Neural cell (in vitro differentiated cells): ENCODE results near the gene DTX1. TPM values are rescaled to one million over a fixed set of nuclear protein-coding genes. Genes with fewer than 3 reads are reported as not detected.
A peak's percentile ranks its signal among the peaks of the same experiment; 100 is the strongest.

Source experiments
- H2AFZ ChIP-seq: fragments of 200-600, 300-800 bp; sonication (generic), shearing (Covaris generic); 2 replicates; pipeline ENCODE4 v1.6.0; 2014; ENCODE audit warnings: low read depth, mild to moderate bottlenecking, antibody characterized with exemption, low read length, moderate library complexity
- H3F3A ChIP-seq: fragments of 200-600 bp; shearing (Covaris generic); 2 replicates; pipeline ENCODE4 v1.6.1; 2016; ENCODE audit warnings: mild to moderate bottlenecking, moderate library complexity, mixed read lengths, antibody characterized with exemption, low read length; ENCODE audit not compliant: insufficient read depth, poor library complexity, severe bottlenecking
- H3K27ac ChIP-seq: fragments of 200-600, 300-800 bp; sonication (generic), shearing (Covaris generic); 2 replicates; pipeline ENCODE4 v1.5.1; 2014; ENCODE audit warnings: mild to moderate bottlenecking, low read length, moderate library complexity
- H3K27me3 ChIP-seq: fragments of 300-800, 200-600 bp; sonication (generic), shearing (Covaris generic); 2 replicates; pipeline ENCODE4 v1.6.0; 2014; ENCODE audit warnings: mild to moderate bottlenecking, low read depth, low read length, moderate library complexity; ENCODE audit not compliant: insufficient read depth
- H3K36me3 ChIP-seq: fragments of 300-800, 200-600 bp; sonication (generic), shearing (Covaris generic); 2 replicates; pipeline ENCODE4 v1.5.1; 2014; ENCODE audit warnings: mild to moderate bottlenecking, antibody characterized with exemption, low read length, moderate library complexity; ENCODE audit not compliant: insufficient read depth
- H3K4me2 ChIP-seq: fragments of 300-800, 200-600 bp; sonication (generic), shearing (Covaris generic); 2 replicates; pipeline ENCODE4 v1.6.0; 2014; ENCODE audit warnings: mild to moderate bottlenecking, low read length
- H3K4me3 ChIP-seq: fragments of 300-800, 200-600 bp; sonication (generic), shearing (Covaris generic); 2 replicates; pipeline ENCODE4 v1.5.1; 2014; ENCODE audit warnings: mild to moderate bottlenecking, low read length, moderate library complexity
- H3K79me2 ChIP-seq: fragments of 200-600 bp; shearing (Covaris generic); replicated peaks from 2 replicates; pipeline ENCODE4 v1.6.0; 2014; ENCODE audit warnings: mild to moderate bottlenecking, low read length, moderate library complexity; ENCODE audit not compliant: insufficient read depth
- H3K9ac ChIP-seq: fragments of 300-800, 200-600 bp; sonication (generic), shearing (Covaris generic); 2 replicates; pipeline ENCODE4 v1.6.1; 2016; ENCODE audit warnings: mild to moderate bottlenecking, low read length, mixed read lengths
- H3K9me2 ChIP-seq: fragments of 200-600 bp; shearing (Covaris generic); 2 replicates; pipeline ENCODE4 v1.6.1; 2016; ENCODE audit warnings: mild to moderate bottlenecking, low read length, mixed read lengths; ENCODE audit not compliant: insufficient read depth
- H3K9me3 ChIP-seq: fragments of 200-600, 300-800 bp; sonication (generic), shearing (Covaris generic); 2 replicates; pipeline ENCODE4 v1.6.1; 2016; ENCODE audit warnings: mild to moderate bottlenecking, mixed run types, low read length, moderate library complexity, mixed read lengths
- H4K20me1 ChIP-seq: fragments of 200-600 bp; shearing (Covaris generic); 2 replicates; pipeline ENCODE4 v1.6.1; 2016; ENCODE audit warnings: mild to moderate bottlenecking, mixed run types; ENCODE audit not compliant: insufficient read depth
- CTCF ChIP-seq: fragments of 450-650 bp; IDR thresholded peaks from 2 replicates; pipeline ENCODE4 v1.5.1; 2014; ENCODE audit warnings: antibody characterized with exemption, mild to moderate bottlenecking, moderate library complexity; ENCODE audit not compliant: poor library complexity, severe bottlenecking
- EP300 ChIP-seq: fragments of 450-650 bp; conservative IDR thresholded peaks from 2 replicates; pipeline ENCODE4 v1.6.1; 2014; ENCODE audit warnings: antibody characterized with exemption, mild to moderate bottlenecking, moderate library complexity; ENCODE audit not compliant: poor library complexity, severe bottlenecking
- EZH2 ChIP-seq: fragments of 200-600, 300-800 bp; shearing (Covaris generic), sonication (generic); IDR thresholded peaks from 2 replicates; pipeline ENCODE4 v1.6.1; 2014; ENCODE audit warnings: antibody characterized with exemption, low read length, borderline replicate concordance, mild to moderate bottlenecking; ENCODE audit not compliant: insufficient read depth, poor library complexity, severe bottlenecking
- MXI1 ChIP-seq: fragments of 450-650 bp; conservative IDR thresholded peaks from 2 replicates; pipeline ENCODE4 v1.6.1; 2014; ENCODE audit warnings: antibody characterized with exemption, mild to moderate bottlenecking; ENCODE audit not compliant: poor library complexity, severe bottlenecking
- POLR2AphosphoS5 ChIP-seq: IDR thresholded peaks from 2 replicates; pipeline ENCODE4 v1.6.1; 2012
- RAD21 ChIP-seq: fragments of 450-650 bp; conservative IDR thresholded peaks from 2 replicates; pipeline ENCODE4 v1.6.1; 2014; ENCODE audit warnings: antibody characterized with exemption, mild to moderate bottlenecking, moderate library complexity
- REST ChIP-seq: IDR thresholded peaks from 2 replicates; pipeline ENCODE4 v1.6.1; 2012; ENCODE audit warnings: borderline replicate concordance
- SMC3 ChIP-seq: fragments of 450-650 bp; conservative IDR thresholded peaks from 2 replicates; pipeline ENCODE4 v1.6.1; 2014; ENCODE audit warnings: antibody characterized with exemption, mild to moderate bottlenecking, moderate library complexity; ENCODE audit not compliant: poor library complexity
- TAF1 ChIP-seq: IDR thresholded peaks from 2 replicates; pipeline ENCODE4 v1.6.1; 2012; ENCODE audit warnings: low read depth
- polyA plus RNA-seq: library from polyadenylated mRNA; depleted of rRNA; stranded (reverse); fragments of >200 nt; gene quantifications from 2 replicates; pipeline ENCODE4 v1.2.3, GENCODE V29; 2014

Gene DTX1
- polyA plus RNA-seq, 1 donor from 2014 or later = 30.7 TPM

- Histone ChIP-seq H3K9me2 (no peaks in the 10 kb centered on the region), H3K27ac (no peak overlapping the region), H3K4me3 (no peak overlapping the region), H3K4me2 (no peak overlapping the region), H3F3A (no peaks in the 10 kb centered on the region), H3K9ac (no peak overlapping the region), H2AFZ (no peak overlapping the region), H4K20me1 (no peaks in the 10 kb centered on the region), H3K9me3 (no peaks in the 10 kb centered on the region), H3K79me2 (no peaks in the 10 kb centered on the region), H3K36me3 (no peaks in the 10 kb centered on the region), H3K27me3 (peaks cover 14% of the 10 kb centered on the region)
- TF ChIP-seq RAD21 (no peak), EP300 (no peak), CTCF (no peak), SMC3 (no peak), REST (no peak), MXI1 (no peak), TAF1 (no peak), EZH2 (no peak), POLR2AphosphoS5 (no peak)
Measured at GRCh38 chr12:113043240-113043639, 13.3 kb upstream of the DTX1 start.

- no peaks in the 10 kb centered on the region for H3F3A ChIP-seq
- H3K4me2 ChIP-seq = no peak overlapping the region
- no peak for TF ChIP-seq MXI1
- H3K27ac ChIP-seq = no peak overlapping the region
- H3K27me3 ChIP-seq = peaks cover 14% of the 10 kb centered on the region
- H3K4me3 ChIP-seq = no peak overlapping the region
- H3K9ac ChIP-seq = no peak overlapping the region
- no peaks in the 10 kb centered on the region for H3K36me3 ChIP-seq
- no peak overlapping the region for H2AFZ ChIP-seq
- H3K79me2 ChIP-seq = no peaks in the 10 kb centered on the region
- no peaks in the 10 kb centered on the region for H3K9me3 ChIP-seq
- H4K20me1 ChIP-seq = no peaks in the 10 kb centered on the region
- H3K9me2 ChIP-seq = no peaks in the 10 kb centered on the region
Measured at GRCh38 chr12:113044516-113044915, 12.0 kb upstream of the DTX1 start.

- no peak overlapping the region for H3K27ac ChIP-seq
- TF ChIP-seq EP300 (no peak), CTCF (peak; percentile 90), RAD21 (peak; percentile 93), SMC3 (peak; percentile 94)
- H3K9me2 ChIP-seq = no peaks in the 10 kb centered on the region
- H3K36me3 ChIP-seq = no peaks in the 10 kb centered on the region
- H3K4me2 ChIP-seq = no peak overlapping the region
- no peaks in the 10 kb centered on the region for H4K20me1 ChIP-seq
- H3K4me3 ChIP-seq = no peak overlapping the region
- H3K27me3 ChIP-seq = peaks cover 14% of the 10 kb centered on the region
- H3K9ac ChIP-seq = no peak overlapping the region
- no peaks in the 10 kb centered on the region for H3F3A ChIP-seq
- H3K9me3 ChIP-seq = no peaks in the 10 kb centered on the region
- H2AFZ ChIP-seq = no peak overlapping the region
- no peaks in the 10 kb centered on the region for H3K79me2 ChIP-seq
Measured at GRCh38 chr12:113048716-113049127, 7.8 kb upstream of the DTX1 start.
